ENCODE data around the gene KCNH2. TPM values are rescaled to one million over a fixed set of nuclear protein-coding genes. Genes with fewer than 3 reads are reported as not detected.

Gene KCNH2
- total RNA-seq, 2 experiments from 2014 or later = 5.8 to 7.5 TPM

GRCh38 chr7:150895809-150896208, 82.3 kb downstream of the KCNH2 start:
- no peaks in the 10 kb centered on the region for H3K9me2 ChIP-seq (ENCODE audit: insufficient read depth, low read length)
- CTCF ChIA-PET (ENCODE audit: unreplicated experiment) = no interaction called here
- H3K4me1 ChIP-seq (ENCODE audit: insufficient read depth, low read length, poor library complexity, severe bottlenecking) = peaks cover 72% of the 10 kb centered on the region
- DNase-seq (ENCODE audit: low spot score) = peak; percentile 79
- H3K27ac ChIP-seq (ENCODE audit: low read depth, low read length, poor library complexity, severe bottlenecking) = peak overlapping the region; percentile 96
- POLR2A ChIA-PET = no interaction called here
- peak overlapping the region; percentile 86 for H3K4me2 ChIP-seq (ENCODE audit: low read length)
- H3K79me2 ChIP-seq (ENCODE audit: insufficient read depth, low read depth, low read length) = no peaks in the 10 kb centered on the region
- no peaks in the 10 kb centered on the region for H4K20me1 ChIP-seq (ENCODE audit: insufficient read depth, low read length)
- H3K4me3 ChIP-seq (ENCODE audit: low read depth, low read length, poor library complexity, severe bottlenecking) = peak overlapping the region; percentile 61
- intact Hi-C loops (cut with micrococcal nuclease; ENCODE audit: unreplicated experiment) = loop anchor here (2.0 to 10.0 kb wide), 5 partner anchors 19 to 1024 kb away; partner anchors contain the start of genes AGAP3, ATP6V0E2, FASTK and REPIN1
- BruUV-seq (replicated peaks) = no TSS peak
- peak overlapping the region; percentile 28; the same call in 1 of the 2 replicates for H2AFZ ChIP-seq (ENCODE audit: low read length)
- no peaks in the 10 kb centered on the region; the same call in 1 of the 2 replicates for H3K36me3 ChIP-seq (ENCODE audit: insufficient read depth, low read length)
- peaks cover 11% of the 10 kb centered on the region; the same call in 1 of the 2 replicates for H3K9me3 ChIP-seq (ENCODE audit: low read length)
- TF ChIP-seq EZH2phosphoT487 (IDR thresholded peaks at IDR 0.05; ENCODE audit: borderline replicate concordance, low read depth, low read length) (no peak), CTCF (conservative IDR thresholded peaks at IDR 0.05; ENCODE audit: low read length) (peak; percentile 57)

Other genes with a start within 250 kb of the KCNH2 start
- not detected in 2 replicates for gene GIMAP5, start 240.9 kb downstream of the KCNH2 start, total RNA-seq (2014; rRNA removed; shearing (Covaris generic))
- gene GIMAP5, start 240.9 kb downstream of the KCNH2 start, total RNA-seq (2022) = not detected in 2 replicates
- 0.09 TPM in 1 of 2 replicates, not detected in the other for gene TMEM176B, start 178.0 kb downstream of the KCNH2 start, total RNA-seq (2014; rRNA removed; shearing (Covaris generic))
- 0.37 TPM in 1 of 2 replicates, not detected in the other for gene TMEM176B, start 178.0 kb downstream of the KCNH2 start, total RNA-seq (2022)
- not detected in 2 replicates for gene TMEM176A, start 177.6 kb downstream of the KCNH2 start, total RNA-seq (2014; rRNA removed; shearing (Covaris generic))
- not detected in 2 replicates for gene TMEM176A, start 177.6 kb downstream of the KCNH2 start, total RNA-seq (2022)
- gene AOC1, start 125.8 kb downstream of the KCNH2 start, total RNA-seq (2014; rRNA removed; shearing (Covaris generic)) = not detected in 2 replicates
- not detected in 2 replicates for gene AOC1, start 125.8 kb downstream of the KCNH2 start, total RNA-seq (2022)
- gene NOS3, start 12.7 kb upstream of the KCNH2 start, total RNA-seq (2014; rRNA removed; shearing (Covaris generic)) = 0.41 and 0.82 TPM in 2 replicates
- 0.30 and 0.78 TPM in 2 replicates for gene NOS3, start 12.7 kb upstream of the KCNH2 start, total RNA-seq (2022)
- gene ATG9B, start 46.2 kb upstream of the KCNH2 start, total RNA-seq (2014; rRNA removed; shearing (Covaris generic)) = 0.18 and 1.1 TPM in 2 replicates
- 0.94 and 0.97 TPM in 2 replicates for gene ATG9B, start 46.2 kb upstream of the KCNH2 start, total RNA-seq (2022)
- gene ABCB8, start 50.1 kb upstream of the KCNH2 start, total RNA-seq (2014; rRNA removed; shearing (Covaris generic)) = 29.5 and 32.0 TPM in 2 replicates
- 63.9 and 64.7 TPM in 2 replicates for gene ABCB8, start 50.1 kb upstream of the KCNH2 start, total RNA-seq (2022)
- gene ASIC3, start 70.2 kb upstream of the KCNH2 start, total RNA-seq (2014; rRNA removed; shearing (Covaris generic)) = 3.3 and 7.9 TPM in 2 replicates
- 14.8 and 22.3 TPM in 2 replicates for gene ASIC3, start 70.2 kb upstream of the KCNH2 start, total RNA-seq (2022)
- gene CDK5, start 79.6 kb upstream of the KCNH2 start, total RNA-seq (2014; rRNA removed; shearing (Covaris generic)) = 30.9 and 35.2 TPM in 2 replicates
- gene CDK5, start 79.6 kb upstream of the KCNH2 start, total RNA-seq (2022) = 23.1 and 23.7 TPM in 2 replicates
- gene SLC4A2, start 81.3 kb upstream of the KCNH2 start, total RNA-seq (2014; rRNA removed; shearing (Covaris generic)) = 64.2 and 112 TPM in 2 replicates
- gene SLC4A2, start 81.3 kb upstream of the KCNH2 start, total RNA-seq (2022) = 81.4 and 86.0 TPM in 2 replicates
- 114 and 118 TPM in 2 replicates for gene FASTK, start 102.5 kb upstream of the KCNH2 start, total RNA-seq (2014; rRNA removed; shearing (Covaris generic))
- gene FASTK, start 102.5 kb upstream of the KCNH2 start, total RNA-seq (2022) = 87.7 and 90.5 TPM in 2 replicates
- gene TMUB1, start 105.2 kb upstream of the KCNH2 start, total RNA-seq (2014; rRNA removed; shearing (Covaris generic)) = 38.6 and 56.0 TPM in 2 replicates
- 53.2 and 59.6 TPM in 2 replicates for gene TMUB1, start 105.2 kb upstream of the KCNH2 start, total RNA-seq (2022)
- 4.4 and 4.8 TPM in 2 replicates for gene AGAP3, start 108.2 kb upstream of the KCNH2 start, total RNA-seq (2014; rRNA removed; shearing (Covaris generic))
- 23.1 and 30.9 TPM in 2 replicates for gene AGAP3, start 108.2 kb upstream of the KCNH2 start, total RNA-seq (2022)
- not detected in 2 replicates for gene GBX1, start 189.4 kb upstream of the KCNH2 start, total RNA-seq (2014; rRNA removed; shearing (Covaris generic))
- gene GBX1, start 189.4 kb upstream of the KCNH2 start, total RNA-seq (2022) = not detected in 2 replicates
- not detected in 2 replicates for gene ASB10, start 208.9 kb upstream of the KCNH2 start, total RNA-seq (2014; rRNA removed; shearing (Covaris generic))
- not detected in 2 replicates for gene ASB10, start 208.9 kb upstream of the KCNH2 start, total RNA-seq (2022)
- 1.3 TPM in 1 of 2 replicates, not detected in the other for gene H2BK1, start 232.2 kb upstream of the KCNH2 start, total RNA-seq (2014; rRNA removed; shearing (Covaris generic))
- not detected in 2 replicates for gene H2BK1, start 232.2 kb upstream of the KCNH2 start, total RNA-seq (2022)
- 30.7 and 31.8 TPM in 2 replicates for gene ABCF2, start 248.9 kb upstream of the KCNH2 start, total RNA-seq (2014; rRNA removed; shearing (Covaris generic))
- 28.6 and 44.9 TPM in 2 replicates for gene ABCF2, start 248.9 kb upstream of the KCNH2 start, total RNA-seq (2022)